Measurements from ENCODE around the gene ZNF117.
"Not testable (repeated sequence)": the region's sequence is repeated elsewhere in the genome, so short reads cannot be mapped to it uniquely, and the experiment has no call there.

GRCh38 chr7:65025023-65025422 lies 34.2 kb upstream of the ZNF117 start:
- not testable (repeated sequence) for TF ChIP-seq RAD21 (IDR thresholded peaks at IDR 0.05; ENCODE audit: low read depth); POLR2A (IDR thresholded peaks at IDR 0.05; ENCODE audit: borderline replicate concordance, extremely low read depth, insufficient read depth, insufficient read length); POLR2AphosphoS5 (IDR thresholded peaks at IDR 0.05; ENCODE audit: low read depth, low read length); REST (IDR thresholded peaks at IDR 0.05; ENCODE audit: low read depth); ZFX (IDR thresholded peaks at IDR 0.05); EZH2 (IDR thresholded peaks at IDR 0.05); SIN3A (IDR thresholded peaks at IDR 0.05; ENCODE audit: low read depth); MAX (IDR thresholded peaks at IDR 0.05); FOSL1 (IDR thresholded peaks at IDR 0.05; ENCODE audit: low read depth)
- TF ChIP-seq, protein P1, sequence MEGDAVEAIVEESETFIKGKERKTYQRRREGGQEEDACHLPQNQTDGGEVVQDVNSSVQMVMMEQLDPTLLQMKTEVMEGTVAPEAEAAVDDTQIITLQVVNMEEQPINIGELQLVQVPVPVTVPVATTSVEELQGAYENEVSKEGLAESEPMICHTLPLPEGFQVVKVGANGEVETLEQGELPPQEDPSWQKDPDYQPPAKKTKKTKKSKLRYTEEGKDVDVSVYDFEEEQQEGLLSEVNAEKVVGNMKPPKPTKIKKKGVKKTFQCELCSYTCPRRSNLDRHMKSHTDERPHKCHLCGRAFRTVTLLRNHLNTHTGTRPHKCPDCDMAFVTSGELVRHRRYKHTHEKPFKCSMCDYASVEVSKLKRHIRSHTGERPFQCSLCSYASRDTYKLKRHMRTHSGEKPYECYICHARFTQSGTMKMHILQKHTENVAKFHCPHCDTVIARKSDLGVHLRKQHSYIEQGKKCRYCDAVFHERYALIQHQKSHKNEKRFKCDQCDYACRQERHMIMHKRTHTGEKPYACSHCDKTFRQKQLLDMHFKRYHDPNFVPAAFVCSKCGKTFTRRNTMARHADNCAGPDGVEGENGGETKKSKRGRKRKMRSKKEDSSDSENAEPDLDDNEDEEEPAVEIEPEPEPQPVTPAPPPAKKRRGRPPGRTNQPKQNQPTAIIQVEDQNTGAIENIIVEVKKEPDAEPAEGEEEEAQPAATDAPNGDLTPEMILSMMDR (IDR thresholded peaks at IDR 0.05 in 2 of 3, conservative IDR thresholded peaks at IDR 0.05 in 1 of 3; ENCODE audit: borderline replicate concordance in 1 of 3, insufficient read depth in 1 of 3, low read depth in 2 of 3, low read length in 2 of 3): not testable (repeated sequence)
- TF ChIP-seq, protein P2, sequence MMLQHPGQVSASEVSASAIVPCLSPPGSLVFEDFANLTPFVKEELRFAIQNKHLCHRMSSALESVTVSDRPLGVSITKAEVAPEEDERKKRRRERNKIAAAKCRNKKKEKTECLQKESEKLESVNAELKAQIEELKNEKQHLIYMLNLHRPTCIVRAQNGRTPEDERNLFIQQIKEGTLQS (IDR thresholded peaks at IDR 0.05): not testable (repeated sequence)

Data from HCT116 (cell line).